Testis (tissue), 2 donors: ENCODE data around the gene CES1.
"Not testable (repeated sequence)": the region's sequence is repeated elsewhere in the genome, so short reads cannot be mapped to it uniquely, and the experiment has no call there.

Experiments
- POLR2A ChIP-seq: fragments of 450-650 bp; IDR thresholded peaks from one replicate; pipeline ENCODE4 v1.6.1; 2017; ENCODE audit warnings: antibody characterized with exemption, mild to moderate bottlenecking, moderate library complexity
- TF ChIP-seq, protein P1 (sequence below), 3 experiments: fragments of 450-650 bp in 2 of 3; fragments of 200-600 bp in 1 of 3; sonication (generic) in 1 of 3; IDR thresholded peaks; one replicate each; pipeline ENCODE4 v1.5.1; 2016 to 2019; ENCODE audit warnings: antibody characterized with exemption in 3 of 3, mild to moderate bottlenecking in 2 of 3, moderate library complexity in 1 of 3

DNA sequence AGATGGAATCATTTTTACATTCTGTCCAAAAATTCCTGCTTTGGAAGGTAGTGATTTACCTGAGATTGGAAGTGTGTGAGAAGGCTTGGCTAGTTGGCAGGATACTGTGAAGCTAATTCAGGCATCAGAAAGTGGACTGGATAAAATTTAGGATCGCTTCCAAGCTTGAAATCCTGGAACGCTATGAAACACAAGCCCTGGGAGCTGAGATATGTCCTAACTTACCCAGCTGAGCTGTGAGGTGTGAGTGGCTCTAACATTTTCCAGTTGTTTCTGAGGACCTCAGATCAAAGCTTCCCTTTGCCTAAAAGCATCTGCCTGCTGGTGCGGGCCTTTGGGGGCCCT is 73.0 kb downstream of the CES1 start:
- TF ChIP-seq, protein P1, sequence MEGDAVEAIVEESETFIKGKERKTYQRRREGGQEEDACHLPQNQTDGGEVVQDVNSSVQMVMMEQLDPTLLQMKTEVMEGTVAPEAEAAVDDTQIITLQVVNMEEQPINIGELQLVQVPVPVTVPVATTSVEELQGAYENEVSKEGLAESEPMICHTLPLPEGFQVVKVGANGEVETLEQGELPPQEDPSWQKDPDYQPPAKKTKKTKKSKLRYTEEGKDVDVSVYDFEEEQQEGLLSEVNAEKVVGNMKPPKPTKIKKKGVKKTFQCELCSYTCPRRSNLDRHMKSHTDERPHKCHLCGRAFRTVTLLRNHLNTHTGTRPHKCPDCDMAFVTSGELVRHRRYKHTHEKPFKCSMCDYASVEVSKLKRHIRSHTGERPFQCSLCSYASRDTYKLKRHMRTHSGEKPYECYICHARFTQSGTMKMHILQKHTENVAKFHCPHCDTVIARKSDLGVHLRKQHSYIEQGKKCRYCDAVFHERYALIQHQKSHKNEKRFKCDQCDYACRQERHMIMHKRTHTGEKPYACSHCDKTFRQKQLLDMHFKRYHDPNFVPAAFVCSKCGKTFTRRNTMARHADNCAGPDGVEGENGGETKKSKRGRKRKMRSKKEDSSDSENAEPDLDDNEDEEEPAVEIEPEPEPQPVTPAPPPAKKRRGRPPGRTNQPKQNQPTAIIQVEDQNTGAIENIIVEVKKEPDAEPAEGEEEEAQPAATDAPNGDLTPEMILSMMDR (IDR thresholded peaks at IDR 0.05) = not testable (repeated sequence)
- not testable (repeated sequence) for TF ChIP-seq POLR2A
